Activated naive CD4-positive, alpha-beta T cell (primary cell): ENCODE data around the gene SOX10.

Experiments
- DNase-seq, 4 experiments: peaks; one replicate each; lab custom pipeline; 2025; lab: John Stamatoyannopoulos, UW

Gene SOX10

DNA sequence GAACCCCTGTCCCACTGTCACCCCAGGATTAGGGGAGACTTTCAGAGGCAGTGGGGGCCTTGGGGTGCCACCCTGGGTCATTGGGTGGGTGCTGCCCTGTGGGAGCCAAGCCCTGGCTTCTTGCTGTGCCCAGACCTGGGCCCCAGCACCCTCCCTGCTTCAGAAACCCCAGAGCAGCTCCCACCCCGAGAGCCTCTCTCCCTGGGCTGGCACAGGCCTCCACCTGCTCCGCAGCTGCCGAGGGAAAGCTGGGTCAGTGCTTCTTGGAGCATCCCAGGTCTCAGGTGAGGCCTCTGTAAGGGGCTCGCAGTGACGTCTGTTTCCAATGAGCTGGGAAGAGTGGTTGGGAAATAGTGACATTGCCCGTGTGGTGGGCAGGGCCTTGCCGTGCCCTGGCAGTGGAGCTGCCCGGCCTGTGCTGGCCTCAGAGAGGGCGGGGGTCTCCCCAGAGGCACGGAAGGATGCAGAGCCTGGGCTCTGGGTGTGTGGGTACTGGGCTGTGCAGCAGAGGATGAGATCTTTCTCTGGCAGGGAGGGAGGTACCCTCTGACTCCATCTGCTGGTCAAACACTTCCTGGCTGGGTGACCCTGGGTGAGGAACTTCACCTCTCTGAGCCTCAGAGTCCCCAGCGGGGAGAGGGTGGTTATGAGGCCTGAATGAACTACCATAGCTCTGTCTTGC is 53.9 kb downstream of the SOX10 start:
- no peak for DNase-seq

DNA sequence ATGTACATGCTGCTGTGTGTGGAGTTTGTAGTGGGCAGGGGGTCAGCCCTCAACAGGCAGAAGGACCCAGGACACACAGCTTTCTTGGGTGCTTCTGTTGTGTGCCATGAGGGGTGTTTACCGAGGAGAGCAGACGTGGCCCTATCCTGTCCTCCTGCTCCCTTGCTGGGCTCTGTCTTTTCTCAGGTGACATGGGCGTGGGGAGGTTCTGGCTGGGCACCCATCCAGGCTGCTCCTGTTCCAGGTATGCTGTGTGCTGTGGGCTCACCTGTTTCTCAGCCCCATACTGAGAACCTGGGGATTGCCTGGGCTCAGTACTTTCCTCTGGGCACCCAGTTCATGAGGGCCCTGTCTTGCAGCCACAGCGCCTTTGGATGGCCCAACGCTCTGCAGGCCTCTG is 55.0 kb downstream of the SOX10 start:
- no peak for DNase-seq

DNA sequence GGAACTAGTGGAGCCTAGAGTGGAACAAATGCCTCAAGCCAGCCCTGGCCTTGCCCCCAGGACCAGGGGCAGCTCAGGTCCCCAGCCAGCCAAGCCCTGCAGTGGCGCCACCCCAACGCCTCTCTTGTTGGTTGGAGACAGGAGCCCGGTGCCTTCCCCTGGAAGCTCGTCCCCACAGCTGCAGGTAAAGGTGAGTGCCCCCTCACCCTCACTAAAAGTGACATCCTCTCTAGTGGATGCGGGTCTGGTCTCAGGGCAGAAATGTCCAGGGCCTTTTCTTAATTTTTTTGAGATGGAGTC is 56.8 kb downstream of the SOX10 start:
- no peak for DNase-seq

DNA sequence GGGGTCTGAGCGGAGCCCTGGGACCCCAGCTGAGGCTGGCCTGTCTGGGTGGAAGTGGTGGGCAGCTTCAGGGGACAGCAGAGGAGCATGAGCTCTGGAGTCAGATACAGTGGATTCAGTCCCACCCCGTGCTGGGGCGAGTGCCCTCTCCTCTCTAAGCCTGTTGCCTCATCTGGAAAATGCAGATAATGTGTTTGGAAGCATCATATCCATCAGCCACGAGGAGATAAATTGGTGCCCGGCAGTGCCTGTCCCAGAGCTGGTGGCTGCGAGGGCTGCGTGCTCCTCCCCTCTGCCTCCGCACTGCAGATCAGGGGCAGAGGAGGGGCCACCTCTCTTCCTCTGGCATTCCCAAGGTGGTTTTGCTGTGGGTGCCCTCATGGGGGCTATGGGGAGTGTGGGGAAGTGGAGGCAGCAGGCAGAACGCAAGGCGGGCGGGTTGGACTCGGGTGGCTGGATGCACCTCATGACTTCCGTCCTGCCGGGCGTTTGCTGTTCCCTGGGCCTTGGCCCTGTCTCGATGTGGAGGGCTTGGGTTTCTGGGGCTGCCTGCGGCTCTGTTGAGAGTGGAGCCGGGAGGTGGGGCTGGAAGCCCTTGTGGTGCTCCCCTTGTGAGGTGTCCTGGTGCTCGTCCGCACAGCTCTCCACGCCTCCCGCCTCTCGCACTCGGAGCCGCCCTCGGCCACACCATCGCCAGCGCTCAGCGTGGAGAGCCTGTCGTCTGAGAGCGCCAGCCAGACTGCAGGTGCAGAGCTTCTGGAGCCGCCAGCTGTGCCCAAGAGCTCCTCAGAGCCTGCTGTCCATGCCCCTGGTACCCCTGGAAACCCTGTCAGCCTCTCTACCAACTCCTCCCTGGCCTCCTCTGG is 57.4 kb downstream of the SOX10 start:
- no peak for DNase-seq

DNA sequence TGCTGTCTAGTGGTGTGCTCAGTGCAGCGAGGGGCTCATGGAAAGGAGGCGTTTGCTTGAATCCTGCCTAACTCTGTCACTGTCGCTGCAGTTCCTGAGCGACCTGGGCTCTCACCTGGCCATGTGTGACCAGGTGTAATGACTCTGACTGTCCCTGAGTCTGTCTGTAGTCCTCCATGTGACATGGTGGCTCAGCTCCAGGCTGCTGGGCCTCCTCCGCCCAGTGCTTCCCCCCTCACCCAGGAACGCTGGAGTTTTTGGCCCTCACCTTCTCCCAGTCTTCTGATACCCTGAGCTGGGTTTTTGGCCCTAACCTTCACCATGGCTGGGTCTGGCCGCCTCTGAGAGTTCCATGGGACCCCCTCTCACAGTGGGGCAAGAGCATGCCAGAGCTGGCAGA is 58.0 kb downstream of the SOX10 start:
- DNase-seq: no peak

DNA sequence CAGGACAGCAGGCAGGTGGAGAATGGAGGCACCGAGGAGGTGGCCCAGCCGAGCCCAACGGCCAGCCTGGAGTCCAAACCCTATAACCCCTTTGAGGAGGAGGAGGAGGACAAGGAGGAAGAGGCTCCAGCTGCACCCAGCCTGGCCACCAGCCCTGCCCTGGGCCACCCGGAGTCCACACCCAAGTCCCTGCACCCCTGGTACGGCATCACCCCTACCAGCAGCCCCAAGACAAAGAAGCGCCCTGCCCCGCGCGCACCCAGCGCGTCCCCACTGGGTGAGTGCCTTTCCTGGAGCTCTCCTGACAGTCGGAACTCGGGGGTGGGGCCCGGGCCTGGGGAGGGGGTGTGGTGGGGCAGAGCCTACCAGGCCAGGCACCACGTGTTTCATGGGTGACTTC is 58.6 kb downstream of the SOX10 start:
- no peak for DNase-seq

DNA sequence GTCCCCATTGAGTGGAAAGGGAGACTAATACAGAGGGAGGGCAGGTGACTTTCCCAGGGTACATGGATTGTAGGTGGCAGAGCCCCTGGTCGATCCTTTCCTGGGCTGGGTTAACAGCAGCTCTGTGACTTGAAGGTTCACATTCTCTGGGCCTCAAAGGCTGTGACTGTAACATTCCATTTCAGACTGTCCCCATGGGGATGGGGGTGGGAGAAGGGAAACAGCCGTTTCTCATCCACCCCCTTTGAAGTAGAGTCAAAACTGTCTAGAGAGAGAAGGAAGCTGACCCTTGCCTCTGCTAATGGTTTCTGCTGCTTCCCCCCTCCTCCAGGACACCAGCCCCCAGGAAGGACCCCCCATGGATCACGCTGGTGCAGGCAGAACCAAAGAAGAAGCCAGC is 59.0 kb downstream of the SOX10 start:
- no peak for DNase-seq

DNA sequence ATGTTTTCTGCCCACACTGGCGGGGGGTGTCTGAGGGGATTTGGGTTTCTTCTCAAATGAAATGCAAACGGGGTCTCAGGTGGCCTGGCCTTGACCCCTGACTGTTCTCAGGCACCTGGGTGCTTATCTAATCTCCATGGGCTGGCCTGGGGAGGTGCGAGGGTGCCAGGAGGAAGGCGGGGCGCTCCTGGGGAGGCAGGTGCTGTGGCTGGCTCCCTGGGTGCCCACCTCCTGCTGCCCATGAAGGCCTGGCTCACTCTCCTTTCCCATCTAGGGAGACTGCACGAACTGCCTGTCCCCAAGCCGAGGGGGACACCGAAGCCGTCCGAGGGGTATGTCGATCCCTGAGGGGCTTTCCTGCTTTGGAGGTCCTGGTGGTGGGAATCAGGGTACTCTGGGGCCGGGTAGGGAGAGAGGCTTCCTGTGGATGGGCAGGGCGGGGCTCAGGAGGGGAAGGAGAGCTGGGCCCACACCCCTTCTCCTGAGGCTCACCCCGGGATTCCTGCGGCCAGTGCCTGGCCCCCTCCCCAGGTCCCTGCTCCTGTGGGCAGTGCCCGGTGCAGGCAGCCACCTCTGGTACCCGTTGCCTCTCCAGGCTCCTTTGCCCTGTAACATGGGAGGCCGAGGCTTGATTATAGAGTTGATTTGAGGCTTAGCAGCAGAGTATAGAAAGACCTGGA is 59.8 kb downstream of the SOX10 start:
- no peak for DNase-seq

DNA sequence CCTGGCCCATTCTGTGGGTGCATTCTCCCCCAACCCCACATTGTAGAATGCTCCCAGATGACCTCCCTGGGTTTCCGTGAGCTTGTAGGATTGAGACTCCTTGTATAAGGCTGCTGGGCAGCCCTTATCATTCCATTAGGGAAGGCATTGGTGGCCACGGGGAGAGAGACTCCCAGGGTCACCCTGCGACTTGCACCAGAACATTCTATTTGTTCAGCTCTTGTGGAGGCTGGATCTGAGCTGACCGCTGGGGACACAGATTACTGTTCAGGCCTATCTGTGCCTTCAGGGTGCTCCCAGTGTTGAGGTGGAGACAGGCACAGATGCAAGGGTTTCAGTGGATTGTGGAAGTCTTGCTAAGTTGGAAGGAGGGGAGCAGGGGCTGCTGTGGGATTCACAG is 60.4 kb downstream of the SOX10 start:
- DNase-seq: no peak
